Measurements from ENCODE around the gene KLF16.

The KLF16 gene

GRCh38 chr19:1860821-1861598 lies 2.4 kb downstream of the KLF16 start:
- TF ChIP-seq EZH2 (IDR thresholded peaks at IDR 0.05) (no peak), FOXP2 (optimal IDR thresholded peaks at IDR 0.05; ENCODE audit: control extremely low read depth, extremely low read length, insufficient read depth) (no peak), POLR2AphosphoS5 (IDR thresholded peaks at IDR 0.05; ENCODE audit: borderline replicate concordance, low read depth, low read length) (no peak; the same call in 1 of the 2 replicates)
- Histone ChIP-seq H3K4me3 (peak overlapping the region; percentile 95), H3K36me3 (ENCODE audit: insufficient read depth, low read length) (no peaks in the 10 kb centered on the region), H3K9ac (ENCODE audit: insufficient read length) (peak overlapping the region; percentile 10), H3K9me3 (ENCODE audit: low read depth, low read length) (no peaks in the 10 kb centered on the region), H3K27ac (no peak overlapping the region)
- no peak for DNase-seq (ENCODE audit: low read depth, low spot score)

- Histone ChIP-seq H3K9me3 (ENCODE audit: low read depth, low read length) (no peaks in the 10 kb centered on the region), H3K27ac (no peak overlapping the region), H3K9ac (ENCODE audit: insufficient read length) (peak overlapping the region; percentile 10), H3K4me3 (peak overlapping the region; percentile 95), H3K36me3 (ENCODE audit: insufficient read depth, low read length) (no peaks in the 10 kb centered on the region)
- TF ChIP-seq FOXP2 (optimal IDR thresholded peaks at IDR 0.05; ENCODE audit: control extremely low read depth, extremely low read length, insufficient read depth) (peak; percentile 7), EZH2 (IDR thresholded peaks at IDR 0.05) (no peak), POLR2AphosphoS5 (IDR thresholded peaks at IDR 0.05; ENCODE audit: borderline replicate concordance, low read depth, low read length) (no peak; the same call in 1 of the 2 replicates)
- DNase-seq (ENCODE audit: low read depth, low spot score) = no peak
Measured at GRCh38 chr19:1860042-1860775, 3.2 kb downstream of the KLF16 start.

- no peak overlapping the region for H3K27ac ChIP-seq
Measured at GRCh38 chr19:1859331-1859781, 4.0 kb downstream of the KLF16 start.

GRCh38 chr19:1858412-1859081 lies 4.8 kb downstream of the KLF16 start:
- no peak overlapping the region for H3K9ac ChIP-seq (ENCODE audit: insufficient read length)

More at GRCh38 chr19:1859331-1859781, 4.0 kb downstream of the KLF16 start:
- DNase-seq (ENCODE audit: low read depth, low spot score) = no peak
- no peak for TF ChIP-seq POLR2AphosphoS5 (IDR thresholded peaks at IDR 0.05; ENCODE audit: borderline replicate concordance, low read depth, low read length)
- Histone ChIP-seq H3K9ac (ENCODE audit: insufficient read length) (no peak overlapping the region), H3K4me3 (peak overlapping the region; percentile 95), H3K9me3 (ENCODE audit: low read depth, low read length) (no peaks in the 10 kb centered on the region), H3K36me3 (ENCODE audit: insufficient read depth, low read length) (no peaks in the 10 kb centered on the region)

GRCh38 chr19:1857648-1858326 lies 5.6 kb downstream of the KLF16 start:
- 0 out of 2 replicates have a peak overlapping the region, but pooled peaks have one; percentile 25 for H3K27ac ChIP-seq
- no peaks in the 10 kb centered on the region for H3K9me3 ChIP-seq (ENCODE audit: low read depth, low read length)
- DNase-seq (ENCODE audit: low read depth, low spot score) = no peak
- no peak for TF ChIP-seq FOXP2 (optimal IDR thresholded peaks at IDR 0.05; ENCODE audit: control extremely low read depth, extremely low read length, insufficient read depth)
- no peak; the same call in 1 of the 2 replicates for TF ChIP-seq POLR2AphosphoS5 (IDR thresholded peaks at IDR 0.05; ENCODE audit: borderline replicate concordance, low read depth, low read length)
- TF ChIP-seq EZH2 (IDR thresholded peaks at IDR 0.05) = no peak
- no peak overlapping the region for H3K9ac ChIP-seq (ENCODE audit: insufficient read length)
- H3K4me3 ChIP-seq = no peak overlapping the region
- 0 out of 2 replicates have a peak, but pooled peaks cover 4% of the 10 kb centered on the region for H3K36me3 ChIP-seq (ENCODE audit: insufficient read depth, low read length)

More at GRCh38 chr19:1858412-1859081, 4.8 kb downstream of the KLF16 start:
- Histone ChIP-seq H3K36me3 (ENCODE audit: insufficient read depth, low read length) (0 out of 2 replicates have a peak, but pooled peaks cover 4% of the 10 kb centered on the region), H3K27ac (no peak overlapping the region), H3K4me3 (no peak overlapping the region), H3K9me3 (ENCODE audit: low read depth, low read length) (no peaks in the 10 kb centered on the region)
- no peak for DNase-seq (ENCODE audit: low read depth, low spot score)
- no peak for TF ChIP-seq FOXP2 (optimal IDR thresholded peaks at IDR 0.05; ENCODE audit: control extremely low read depth, extremely low read length, insufficient read depth)
- no peak; the same call in 1 of the 2 replicates for TF ChIP-seq POLR2AphosphoS5 (IDR thresholded peaks at IDR 0.05; ENCODE audit: borderline replicate concordance, low read depth, low read length)

- 0 out of 2 replicates have a peak, but pooled peaks cover 4% of the 10 kb centered on the region for H3K36me3 ChIP-seq (ENCODE audit: insufficient read depth, low read length)
- H3K4me3 ChIP-seq = no peak overlapping the region
- H3K9ac ChIP-seq (ENCODE audit: insufficient read length) = no peak overlapping the region
- TF ChIP-seq POLR2AphosphoS5 (IDR thresholded peaks at IDR 0.05; ENCODE audit: borderline replicate concordance, low read depth, low read length) (no peak), FOXP2 (optimal IDR thresholded peaks at IDR 0.05; ENCODE audit: control extremely low read depth, extremely low read length, insufficient read depth) (no peak)
- no peaks in the 10 kb centered on the region for H3K9me3 ChIP-seq (ENCODE audit: low read depth, low read length)
- DNase-seq (ENCODE audit: low read depth, low spot score) = no peak
- H3K27ac ChIP-seq = 0 out of 2 replicates have a peak overlapping the region, but pooled peaks have one; percentile 25
Measured at GRCh38 chr19:1856698-1857603, 6.4 kb downstream of the KLF16 start.

- Histone ChIP-seq H3K9ac (ENCODE audit: insufficient read length) (no peak overlapping the region), H3K9me3 (ENCODE audit: low read depth, low read length) (no peaks in the 10 kb centered on the region), H3K27ac (peak overlapping the region; percentile 61; the same call in 1 of the 2 replicates), H3K36me3 (ENCODE audit: insufficient read depth, low read length) (0 out of 2 replicates have a peak, but pooled peaks cover 4% of the 10 kb centered on the region), H3K4me3 (no peak overlapping the region)
- no peak for DNase-seq (ENCODE audit: low read depth, low spot score)
- TF ChIP-seq POLR2AphosphoS5 (IDR thresholded peaks at IDR 0.05; ENCODE audit: borderline replicate concordance, low read depth, low read length) = no peak
- TF ChIP-seq EZH2 (IDR thresholded peaks at IDR 0.05) = no peak
- no peak for TF ChIP-seq FOXP2 (optimal IDR thresholded peaks at IDR 0.05; ENCODE audit: control extremely low read depth, extremely low read length, insufficient read depth)
Measured at GRCh38 chr19:1856345-1856697, 7.1 kb downstream of the KLF16 start.

Data from SK-N-MC (cell line).